NCI-H2107 treated with DMSO at 0.1 percent for 48 hours (cell line): ENCODE data around the gene HPF1.
"Not testable (repeated sequence)": the region's sequence is repeated elsewhere in the genome, so short reads cannot be mapped to it uniquely, and the experiment has no call there.

Source experiments
- DNase-seq: peaks from one replicate; lab custom pipeline; 2025; ENCODE audit not compliant: unreplicated experiment; lab: John Stamatoyannopoulos, UW

Gene HPF1

DNA sequence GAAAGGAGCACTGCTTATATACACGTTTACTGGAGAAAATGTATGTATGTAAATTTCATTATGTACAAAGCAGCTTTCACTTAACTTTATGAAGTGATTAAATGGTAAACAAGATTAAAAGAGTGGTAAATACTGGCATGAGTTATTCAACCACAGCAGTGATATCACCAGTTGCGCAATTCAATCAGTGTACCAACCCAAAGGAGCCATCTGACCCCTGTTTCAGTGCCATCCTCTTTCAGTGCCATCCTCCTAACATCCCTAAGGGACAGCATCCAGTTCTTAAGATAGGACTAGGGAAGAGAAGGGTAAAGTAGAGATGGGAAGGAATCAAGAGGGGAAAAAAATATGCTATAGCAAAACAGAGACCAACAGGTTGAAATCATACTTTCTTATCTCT, 16.2 kb downstream of the HPF1 start:
- DNase-seq, result no peak

DNA sequence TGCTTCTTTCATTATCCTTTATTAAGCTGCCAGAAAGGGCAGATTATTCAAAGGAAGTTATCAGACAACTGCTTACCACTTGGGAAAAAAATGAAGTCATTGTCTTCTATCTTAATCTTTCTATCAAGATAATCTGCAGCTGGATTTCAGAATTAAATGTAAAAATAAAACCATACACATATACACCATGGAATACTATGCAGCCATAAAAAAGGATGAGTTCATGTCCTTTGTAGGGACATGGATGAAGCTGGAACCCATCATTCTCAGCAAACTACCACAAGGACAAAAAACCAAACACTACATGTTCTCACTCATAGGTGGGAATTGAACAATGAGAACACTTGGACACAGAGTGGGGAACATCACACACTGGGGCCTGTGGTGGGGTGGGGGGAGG, 19.1 kb downstream of the HPF1 start:
- DNase-seq, result not testable (repeated sequence)

DNA sequence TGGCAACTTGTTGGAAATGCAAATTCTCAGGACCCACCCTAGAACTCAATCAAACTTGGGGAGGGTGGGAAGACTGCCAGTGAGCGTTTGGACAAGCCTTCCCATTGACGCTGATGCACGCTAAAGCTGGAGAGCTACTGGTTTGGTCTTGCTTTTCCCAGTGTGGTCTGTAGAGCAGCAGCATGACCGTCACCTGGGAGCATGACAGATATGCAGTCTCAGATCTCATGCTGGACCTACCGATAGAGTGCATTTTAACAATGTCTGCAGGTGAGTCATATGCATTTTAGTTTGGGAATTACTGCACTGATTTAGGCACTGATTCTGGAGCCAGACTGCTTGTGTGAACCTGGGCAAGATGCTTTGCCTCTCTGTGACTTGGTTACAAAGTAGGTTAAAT, 27.2 kb downstream of the HPF1 start:
- DNase-seq, result no peak

DNA sequence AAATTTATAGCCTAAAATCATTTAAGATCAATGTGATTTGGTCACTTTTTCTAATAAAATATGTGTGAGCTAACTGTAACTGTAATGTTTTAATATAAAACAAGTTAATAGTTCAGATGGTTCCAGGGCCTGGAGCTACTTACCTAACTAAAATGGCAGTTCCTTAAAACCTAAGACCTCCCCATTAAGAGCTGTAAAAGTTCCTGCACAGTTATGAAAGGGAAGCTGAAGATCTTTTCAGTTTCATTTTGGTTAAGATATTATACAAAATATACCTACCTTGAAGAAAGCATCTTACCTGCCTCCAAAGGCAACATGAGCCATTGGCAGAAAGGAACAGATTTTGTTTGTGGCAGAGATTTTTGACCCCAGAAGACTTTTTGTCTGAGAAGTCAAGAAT, 30.1 kb downstream of the HPF1 start:
- DNase-seq, result no peak

DNA sequence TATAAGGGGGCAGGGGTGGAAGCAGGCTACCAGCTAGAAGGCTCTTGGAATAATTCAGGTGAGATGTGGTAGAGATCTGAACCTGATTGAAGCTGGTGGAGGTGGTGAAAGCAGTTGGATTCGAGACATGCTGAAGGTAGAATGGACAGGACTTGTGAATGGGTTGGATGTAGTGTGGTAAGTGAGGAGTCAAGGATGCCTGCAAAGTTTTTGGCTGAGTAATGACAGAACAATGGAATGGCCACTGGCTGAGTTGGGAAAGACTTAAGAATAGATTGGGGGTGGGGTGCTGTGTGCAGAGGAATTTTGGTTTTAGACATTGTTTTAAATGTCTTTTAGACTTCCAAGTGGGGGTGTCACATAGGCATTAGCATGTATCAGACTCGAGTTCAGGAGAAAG, 33.5 kb downstream of the HPF1 start:
- no peak for DNase-seq

DNA sequence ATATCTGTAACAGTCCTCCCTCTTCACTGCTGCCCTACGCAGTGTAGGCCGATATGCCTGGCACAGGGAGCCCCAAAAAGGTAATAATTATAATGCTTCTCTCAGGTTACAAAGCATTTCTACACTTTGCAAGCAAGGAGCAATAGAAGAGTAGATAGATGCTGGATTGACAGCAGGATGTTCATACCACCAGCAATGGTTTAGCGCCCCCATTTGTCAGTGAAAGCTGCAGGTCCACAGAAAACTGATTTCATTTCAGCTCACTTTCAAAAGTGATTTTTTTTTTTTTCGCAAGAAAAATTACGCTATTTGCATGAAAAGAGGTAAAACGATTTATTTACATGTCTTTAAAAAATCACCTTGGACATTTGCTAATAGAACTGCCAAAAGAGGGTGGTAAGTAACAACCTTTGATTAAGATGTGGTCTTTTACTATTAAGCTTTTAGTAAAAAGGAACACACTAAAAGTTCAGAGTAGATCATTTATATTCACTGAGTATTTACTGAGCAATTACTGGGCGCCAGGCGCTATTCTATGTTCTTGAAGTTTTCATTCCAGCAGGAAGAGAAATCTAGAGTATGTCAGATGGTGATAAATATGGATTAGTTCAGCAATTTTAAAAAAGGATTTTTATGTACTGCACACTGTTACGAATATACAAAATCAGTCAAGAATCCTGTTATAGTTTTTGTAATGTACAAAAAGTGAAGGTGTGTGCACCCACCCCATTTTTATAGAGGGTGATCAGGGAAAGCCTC, 34.4 kb downstream of the HPF1 start:
- DNase-seq, result no peak

DNA sequence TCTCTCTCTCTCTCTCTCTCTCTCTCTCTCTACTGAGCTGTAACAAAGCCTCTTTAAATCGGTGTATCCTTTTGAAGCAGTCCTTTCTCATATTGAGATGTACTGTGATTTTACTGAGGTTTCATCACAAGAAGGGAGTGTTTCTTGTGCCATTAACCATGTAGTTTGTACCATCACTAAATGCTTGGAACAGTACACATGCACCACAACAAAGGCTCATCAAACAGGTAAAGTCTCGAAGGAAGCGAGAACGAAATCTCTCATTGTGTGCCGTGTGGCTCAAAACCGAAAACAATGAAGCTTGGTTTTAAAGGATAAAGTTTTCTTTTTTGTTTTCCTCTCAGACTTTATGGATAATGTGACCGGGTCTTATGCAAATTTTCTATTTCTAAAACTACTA, 37.2 kb downstream of the HPF1 start:
- DNase-seq, result no peak

DNA sequence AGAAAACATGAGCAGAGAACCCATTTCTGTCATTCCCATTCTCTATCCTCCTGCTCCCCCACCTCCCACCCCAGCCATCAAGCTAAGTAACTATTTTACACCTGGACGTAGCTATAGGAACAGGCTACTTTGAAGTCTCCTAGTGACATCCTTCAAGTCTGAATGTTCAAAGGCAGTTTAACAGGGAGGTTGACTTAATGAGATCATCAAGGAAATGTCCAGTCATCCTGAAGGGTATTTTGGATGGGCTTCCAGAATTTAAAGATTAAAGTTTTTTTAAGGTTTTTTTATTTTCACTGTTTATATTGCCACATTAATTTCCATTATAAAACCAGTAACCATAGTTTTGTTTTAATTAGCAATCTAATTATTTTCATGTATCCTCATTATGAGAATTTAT, 41.1 kb downstream of the HPF1 start:
- no peak for DNase-seq

DNA sequence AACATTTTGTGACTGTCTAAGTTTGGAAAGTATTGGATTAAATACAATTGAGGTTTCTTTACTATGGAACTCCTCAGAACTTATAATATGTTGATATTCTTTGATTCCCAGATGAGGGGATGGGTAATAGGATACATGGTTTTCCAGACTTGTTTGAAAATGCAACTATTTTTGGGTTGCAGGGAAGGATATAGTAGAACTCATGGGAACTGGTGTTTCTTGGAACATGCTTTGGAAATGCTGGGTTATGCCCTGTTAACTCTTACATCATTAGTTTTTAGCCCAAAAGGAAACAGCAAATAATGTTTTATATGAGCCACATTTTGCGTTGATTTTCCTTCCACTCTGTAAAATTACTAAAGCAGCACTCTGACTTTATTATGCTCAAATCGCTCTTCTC, 41.9 kb downstream of the HPF1 start:
- DNase-seq, result no peak

DNA sequence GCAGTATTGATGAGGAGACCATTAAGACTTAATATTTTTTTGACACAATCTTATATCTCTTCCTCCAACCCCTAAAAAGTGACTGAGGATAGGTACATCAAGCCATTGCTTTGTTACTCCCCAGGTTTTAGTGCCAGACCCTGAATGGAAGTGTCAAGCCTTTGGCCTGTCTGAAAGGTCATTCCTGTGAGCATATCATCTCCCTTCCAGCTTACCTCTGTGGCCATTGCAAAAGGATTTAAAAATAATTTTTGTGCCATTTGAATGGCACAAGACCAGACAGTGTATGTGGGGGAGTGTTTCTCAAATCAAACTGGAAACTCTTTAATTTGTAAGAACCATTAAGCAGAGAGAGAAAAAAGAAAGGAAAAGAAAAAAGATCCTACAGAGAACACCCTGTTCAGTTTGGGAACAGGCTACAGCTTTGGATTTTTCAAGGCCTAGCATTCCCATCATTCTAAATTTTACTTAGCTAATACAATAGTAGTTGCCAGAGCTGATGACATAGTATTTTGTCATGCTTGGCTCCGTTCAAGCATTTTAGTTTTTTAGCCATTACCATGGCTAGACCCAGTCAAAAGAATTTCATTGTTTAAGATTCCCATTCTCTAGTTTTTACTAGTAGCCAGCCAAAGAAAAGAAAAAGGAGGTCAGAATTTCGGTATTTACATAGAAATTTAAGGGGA, 49.6 kb downstream of the HPF1 start:
- DNase-seq, result no peak

DNA sequence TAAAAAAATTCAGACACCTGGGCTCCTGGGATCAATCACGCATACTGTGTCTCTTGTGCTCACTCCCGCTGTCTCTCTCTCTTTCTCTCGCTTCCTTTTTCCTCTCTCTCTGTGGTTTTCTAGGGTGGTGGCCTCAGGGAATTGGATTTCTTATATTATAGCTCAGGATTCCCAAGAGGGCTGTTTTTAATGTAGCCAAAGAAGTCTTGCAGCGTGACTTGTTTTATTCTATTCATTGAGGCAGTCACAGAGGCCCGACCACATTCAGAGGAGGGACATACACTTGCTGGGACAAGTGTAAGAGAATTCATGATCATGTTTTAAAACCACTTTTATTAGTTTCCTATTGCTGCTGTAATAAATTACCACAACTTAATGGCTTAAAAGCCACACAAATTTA, 59.4 kb downstream of the HPF1 start:
- peak; percentile 58 for DNase-seq

DNA sequence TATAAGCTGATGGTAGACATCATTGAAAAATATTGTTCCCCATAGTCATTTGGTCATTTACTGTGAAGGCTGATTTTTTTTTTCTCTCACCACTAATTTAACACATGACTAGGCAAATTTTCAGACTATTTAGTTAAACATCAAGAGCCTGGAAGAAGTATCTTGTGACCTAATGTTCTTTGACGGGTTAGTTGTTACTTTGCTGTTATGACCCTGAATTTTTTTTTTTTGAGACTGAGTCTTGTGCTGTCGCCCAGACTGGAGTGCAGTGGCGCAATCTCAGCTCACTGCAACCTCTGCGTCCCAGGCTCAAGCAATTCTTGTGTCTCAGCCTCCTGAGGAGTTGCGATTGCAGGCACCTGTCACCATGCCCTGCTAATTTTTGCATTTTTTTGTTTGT, 67.0 kb downstream of the HPF1 start:
- no peak for DNase-seq

DNA sequence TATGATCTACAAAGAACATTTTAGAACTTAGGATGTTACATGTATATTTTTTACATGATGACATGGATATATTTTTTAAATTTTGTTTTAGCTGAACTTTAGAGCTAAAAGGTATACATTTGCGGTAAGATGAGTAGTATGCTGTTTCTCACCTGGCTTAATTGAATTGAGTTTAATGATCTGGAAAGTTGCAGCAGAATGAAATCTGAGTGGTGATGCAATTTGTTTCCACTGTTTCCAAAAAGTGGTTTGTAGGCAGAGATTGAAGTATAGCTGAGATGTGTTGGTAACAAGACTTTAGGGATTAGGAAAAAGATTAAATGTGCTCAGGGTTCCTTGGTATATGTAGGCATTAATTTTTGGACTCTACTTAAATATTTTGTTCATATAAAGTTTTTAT, 68.1 kb downstream of the HPF1 start:
- DNase-seq, result peak; percentile 17

DNA sequence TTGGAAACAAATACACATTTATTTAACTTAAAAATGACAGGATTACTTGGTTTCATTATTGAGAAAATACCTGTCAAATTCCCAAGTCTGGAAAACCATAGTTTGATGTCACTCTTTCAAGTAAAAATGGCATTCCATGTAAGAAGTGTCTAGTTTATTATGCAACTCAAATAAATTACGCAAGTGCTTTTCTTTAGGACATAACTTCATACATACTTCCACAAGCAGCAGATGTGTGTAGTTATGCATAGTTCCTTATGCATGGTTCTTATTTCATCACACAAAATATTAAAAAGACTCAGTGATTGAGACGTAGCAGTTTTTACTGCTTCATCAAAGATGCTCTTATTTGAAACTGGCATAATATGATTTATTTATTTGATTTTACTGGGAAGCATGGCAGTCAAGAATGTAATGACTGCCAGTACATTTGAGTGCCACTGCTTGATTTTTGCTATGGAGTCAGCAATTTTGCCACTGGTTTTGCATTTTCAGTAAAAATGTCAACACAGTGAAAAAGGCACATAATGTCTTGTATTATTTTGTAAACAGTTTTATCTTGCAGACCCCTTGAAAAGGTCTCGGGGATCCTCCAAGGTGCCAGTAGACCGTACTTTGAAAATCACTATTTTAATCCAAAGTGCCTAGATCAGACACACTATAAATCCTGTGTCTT, 75.2 kb downstream of the HPF1 start:
- no peak for DNase-seq
